PC-3 (cell line): ENCODE results near the gene RCOR1.

ENCODE experiments used
- CTCF ChIP-seq: fragments of 300-600 bp; sonication (generic); conservative IDR thresholded peaks from 2 replicates; pipeline ENCODE4 v1.5.1; 2017; ENCODE audit warnings: antibody characterized with exemption, low read depth, mild to moderate bottlenecking, low read length
- EZH2 ChIP-seq: fragments of 300-600 bp; sonication (generic); IDR thresholded peaks from one replicate; pipeline ENCODE4 v1.6.1; 2017; ENCODE audit warnings: antibody characterized with exemption, mild to moderate bottlenecking, low read length; ENCODE audit not compliant: unreplicated experiment

- TF ChIP-seq CTCF (no peak), EZH2 (no peak)
Observed at GRCh38 chr14:102688290-102688689, 95.8 kb downstream of the RCOR1 start.
